GM23338 (cell line): ENCODE data around the gene GAS6. TPM values are rescaled to one million over a fixed set of nuclear protein-coding genes. Genes with fewer than 3 reads are reported as not detected.
"Not testable (repeated sequence)": the region's sequence is repeated elsewhere in the genome, so short reads cannot be mapped to it uniquely, and the experiment has no call there.

Source experiments
- ATAC-seq: fragments of 200-7000 bp; cut with Tn5 transposase; 3 replicates; pipeline ENCODE4 v1.9.1; 2020
- DNase-seq: peaks from one replicate; pipeline ENCODE4 v3.0.0-alpha.2; 2015; ENCODE audit warnings: low spot score
- H2AFZ ChIP-seq: fragments of 200-600 bp; sonication (generic); 2 replicates; pipeline ENCODE4 v1.8.0; 2016; ENCODE audit warnings: antibody characterized with exemption, mild to moderate bottlenecking, moderate library complexity
- H3F3A ChIP-seq: fragments of 200-600 bp; sonication (generic); replicated peaks from 2 replicates; pipeline ENCODE4 v1.8.0; 2017; ENCODE audit warnings: antibody characterized with exemption, mixed run types, low read depth
- H3K27ac ChIP-seq: fragments of 200-600 bp; sonication (generic); 2 replicates; pipeline ENCODE4 v1.6.1; 2016; ENCODE audit warnings: low read depth
- H3K27me3 ChIP-seq: fragments of 200-600 bp; sonication (generic); 2 replicates; pipeline ENCODE4 v1.8.0; 2016; ENCODE audit warnings: mild to moderate bottlenecking, mixed run types, moderate library complexity; ENCODE audit not compliant: insufficient read depth
- H3K36me3 ChIP-seq: fragments of 200-600 bp; sonication (generic); 2 replicates; pipeline ENCODE4 v1.8.0; 2016; ENCODE audit warnings: mild to moderate bottlenecking; ENCODE audit not compliant: insufficient read depth
- H3K4me1 ChIP-seq: fragments of 200-600 bp; sonication (generic); 2 replicates; pipeline ENCODE4 v1.8.0; 2016; ENCODE audit warnings: mild to moderate bottlenecking, moderate library complexity; ENCODE audit not compliant: insufficient read depth
- H3K4me2 ChIP-seq: fragments of 200-600 bp; sonication (generic); 2 replicates; pipeline ENCODE4 v1.7.1; 2017; ENCODE audit warnings: mixed run types
- H3K4me3 ChIP-seq: fragments of 200-600 bp; sonication (generic); 2 replicates; pipeline ENCODE4 v1.6.1; 2016; ENCODE audit warnings: mixed run types
- H3K79me2 ChIP-seq: fragments of 200-600 bp; sonication (generic); replicated peaks from 2 replicates; pipeline ENCODE4 v1.8.0; 2017; ENCODE audit warnings: mild to moderate bottlenecking; ENCODE audit not compliant: insufficient read depth
- H3K9me2 ChIP-seq: fragments of 200-600 bp; sonication (generic); 2 replicates; pipeline ENCODE4 v1.8.0; 2017; ENCODE audit not compliant: insufficient read depth
- H4K20me1 ChIP-seq: fragments of 200-600 bp; sonication (generic); replicated peaks from 2 replicates; pipeline ENCODE4 v1.8.0; 2017; ENCODE audit warnings: mild to moderate bottlenecking; ENCODE audit not compliant: insufficient read depth
- H3K27ac Mint-ChIP-seq: 2 replicates; pipeline ENCODE4 v1.8.0; 2020; ENCODE audit warnings: inconsistent platforms, mild to moderate bottlenecking, moderate library complexity, mixed read lengths
- H3K27me3 Mint-ChIP-seq: 3 replicates; pipeline ENCODE4 v1.8.0; 2022; ENCODE audit warnings: low read depth, mild to moderate bottlenecking, moderate library complexity, mixed read lengths, inconsistent platforms; ENCODE audit not compliant: insufficient read depth, poor library complexity
- H3K36me3 Mint-ChIP-seq: 3 replicates; pipeline ENCODE4 v1.8.0; 2021; ENCODE audit warnings: low read depth, mild to moderate bottlenecking, inconsistent platforms, moderate library complexity, mixed read lengths
- H3K4me1 Mint-ChIP-seq: 3 replicates; pipeline ENCODE4 v1.8.0; 2020; ENCODE audit warnings: mild to moderate bottlenecking, inconsistent platforms, mixed read lengths
- H3K4me3 Mint-ChIP-seq: 3 replicates; pipeline ENCODE4 v1.8.0; 2021; ENCODE audit warnings: moderate library complexity, mild to moderate bottlenecking, inconsistent platforms, mixed read lengths
- H3K9me3 Mint-ChIP-seq: 3 replicates; pipeline ENCODE4 v1.8.0; 2020; ENCODE audit warnings: moderate library complexity, mild to moderate bottlenecking, inconsistent platforms, mixed read lengths
- CREB1 ChIP-seq: fragments of 250-450 bp; sonication (Bioruptor Pico); IDR thresholded peaks from 2 replicates; pipeline ENCODE4 v1.5.0; 2020; ENCODE audit warnings: low read depth, mild to moderate bottlenecking, moderate library complexity
- CTCF ChIP-seq, 2 experiments: fragments of 200-600 bp in 1 of 2; sonication (generic) in 1 of 2; conservative IDR thresholded peaks; 2 replicates each; pipeline versions ENCODE4 v1.5.1 to v1.6.1; 2016 to 2017; ENCODE audit warnings: antibody characterized with exemption in 2 of 2, low read depth in 2 of 2, mild to moderate bottlenecking in 2 of 2, moderate library complexity in 1 of 2
- ETS1 ChIP-seq: IDR thresholded peaks from 2 replicates; pipeline ENCODE4 v1.6.1; 2016; ENCODE audit warnings: antibody characterized with exemption
- EZH2 ChIP-seq: fragments of 200-600 bp; sonication (generic); IDR thresholded peaks from one replicate; pipeline ENCODE4 v1.8.0; 2017; ENCODE audit warnings: antibody characterized with exemption, mild to moderate bottlenecking, low read depth; ENCODE audit not compliant: unreplicated experiment
- EZH2phosphoT487 ChIP-seq: fragments of 200-600 bp; sonication (generic); IDR thresholded peaks from one replicate; pipeline ENCODE4 v1.8.1; 2018; ENCODE audit warnings: antibody characterized with exemption; ENCODE audit not compliant: unreplicated experiment
- POLR2AphosphoS5 ChIP-seq: IDR thresholded peaks from 2 replicates; pipeline ENCODE4 v1.6.1; 2016; ENCODE audit warnings: antibody characterized with exemption, low read depth
- REST ChIP-seq: IDR thresholded peaks from one replicate; pipeline ENCODE4 v1.6.1; 2018; ENCODE audit warnings: antibody characterized with exemption; ENCODE audit not compliant: unreplicated experiment
- STAT1 ChIP-seq: IDR thresholded peaks from one replicate; pipeline ENCODE4 v1.6.1; 2016; ENCODE audit warnings: antibody characterized with exemption; ENCODE audit not compliant: unreplicated experiment
- ZNF331 ChIP-seq: fragments of 250-450 bp; sonication (Bioruptor Pico); IDR thresholded peaks from 2 replicates; pipeline ENCODE4 v1.5.0; 2020; ENCODE audit warnings: low read depth, mild to moderate bottlenecking, moderate library complexity
- ZNF462 ChIP-seq: fragments of 250-450 bp; sonication (Bioruptor Pico); IDR thresholded peaks from 2 replicates; pipeline ENCODE4 v1.5.0; 2020; ENCODE audit warnings: mild to moderate bottlenecking, moderate library complexity
- polyA plus RNA-seq: library from polyadenylated mRNA; unstranded; fragments of >200 nt; fragmentation: Nextera tagmentation; extraction: Ambion mirVana; gene quantifications from 2 replicates; pipeline ENCODE4 v1.2.1, GENCODE V29; 2016
- total RNA-seq: library from RNA; depleted of rRNA; stranded (reverse); fragments of >200 nt; shearing (Covaris generic); gene quantifications from 2 replicates; pipeline ENCODE4 v1.2.3, GENCODE V29; 2014

GAS6 gene
- total and polyA plus RNA-seq, 2 experiments from 2014 or later: 7.9 to 21.2 TPM

GRCh38 chr13:113795362-113795761, 68.5 kb downstream of the GAS6 start:
- H3K9me2 ChIP-seq, H3K27me3 ChIP-seq, H3K27ac ChIP-seq, H3K27ac Mint-ChIP-seq, DNase-seq, H3K4me1 Mint-ChIP-seq, H4K20me1 ChIP-seq, H3K4me3 ChIP-seq, H3K79me2 ChIP-seq, H2AFZ ChIP-seq, H3K36me3 ChIP-seq, H3K36me3 Mint-ChIP-seq, H3F3A ChIP-seq, H3K9me3 Mint-ChIP-seq, H3K4me3 Mint-ChIP-seq, H3K4me2 ChIP-seq, H3K27me3 Mint-ChIP-seq, H3K4me1 ChIP-seq, ATAC-seq: not testable (repeated sequence)

- Histone ChIP-seq H3K4me2 (no peak overlapping the region), H3K27ac (no peak overlapping the region), H3K9me2 (no peaks in the 10 kb centered on the region), H3K79me2 (no peaks in the 10 kb centered on the region), H3K27me3 (no peaks in the 10 kb centered on the region), H3K4me1 (no peaks in the 10 kb centered on the region), H2AFZ (no peak overlapping the region), H4K20me1 (no peaks in the 10 kb centered on the region), H3K4me3 (no peak overlapping the region), H3F3A (no peaks in the 10 kb centered on the region), H3K36me3 (no peaks in the 10 kb centered on the region)
- no peaks in the 10 kb centered on the region for H3K9me3 Mint-ChIP-seq
- DNase-seq (no peak), ATAC-seq (no peak)
- H3K27ac Mint-ChIP-seq: no peak overlapping the region
- H3K4me3 Mint-ChIP-seq: no peak overlapping the region
- H3K36me3 Mint-ChIP-seq: no peaks in the 10 kb centered on the region
- H3K27me3 Mint-ChIP-seq: peaks cover 3% of the 10 kb centered on the region
- no peaks in the 10 kb centered on the region for H3K4me1 Mint-ChIP-seq
- TF ChIP-seq STAT1: no peak
- TF ChIP-seq EZH2phosphoT487: no peak
- no peak for TF ChIP-seq REST
- TF ChIP-seq ZNF462 (CRISPR knock-in tag): no peak
- TF ChIP-seq ZNF331 (CRISPR knock-in tag): no peak
- no peak for TF ChIP-seq EZH2
- no peak for TF ChIP-seq POLR2AphosphoS5
- TF ChIP-seq CREB1 (CRISPR knock-in tag): no peak
- TF ChIP-seq CTCF (conservative IDR thresholded peaks at IDR 0.05; ENCODE audit: low read depth in 2 of 2): no peak
- TF ChIP-seq ETS1: no peak
Measured at GRCh38 chr13:113794764-113795173, 69.1 kb downstream of the GAS6 start.
